CD4-positive, alpha-beta T cell treated with Interleukin-17A for 1 hour (primary cell): ENCODE data around the gene SYNGR2.
"Not testable (repeated sequence)": the region's sequence is repeated elsewhere in the genome, so short reads cannot be mapped to it uniquely, and the experiment has no call there.

ENCODE experiments used
- DNase-seq: peaks from one replicate; pipeline ENCODE4 v3.0.0-alpha.2; 2020

Gene SYNGR2

GRCh38 chr17:78144147-78144719, 24.1 kb upstream of the SYNGR2 start:
- no peak for DNase-seq

- no peak for DNase-seq
Measured at GRCh38 chr17:78144736-78145641, 23.4 kb upstream of the SYNGR2 start.

GRCh38 chr17:78146471-78146869, 21.9 kb upstream of the SYNGR2 start:
- DNase-seq = no peak

GRCh38 chr17:78146881-78147280, 21.5 kb upstream of the SYNGR2 start:
- DNase-seq = no peak

- no peak for DNase-seq
Measured at GRCh38 chr17:78147315-78147998, 20.9 kb upstream of the SYNGR2 start.

- no peak for DNase-seq
Measured at GRCh38 chr17:78148286-78149016, 19.9 kb upstream of the SYNGR2 start.

GRCh38 chr17:78151514-78152008, 16.8 kb upstream of the SYNGR2 start:
- no peak for DNase-seq

GRCh38 chr17:78154903-78155811, 13.2 kb upstream of the SYNGR2 start:
- DNase-seq = no peak

GRCh38 chr17:78159575-78160158, 8.7 kb upstream of the SYNGR2 start:
- no peak for DNase-seq

GRCh38 chr17:78163881-78164747, 4.3 kb upstream of the SYNGR2 start:
- no peak for DNase-seq

GRCh38 chr17:78164748-78165607, 3.4 kb upstream of the SYNGR2 start:
- DNase-seq = no peak

GRCh38 chr17:78166416-78166815, 2.0 kb upstream of the SYNGR2 start:
- DNase-seq = no peak

GRCh38 chr17:78168903-78169793, 767 bp downstream of the SYNGR2 start:
- DNase-seq = peak; percentile 79

GRCh38 chr17:78170692-78171590, 2.6 kb downstream of the SYNGR2 start:
- DNase-seq = no peak

- DNase-seq = not testable (repeated sequence)
Measured at GRCh38 chr17:78171591-78172248, 3.3 kb downstream of the SYNGR2 start.

GRCh38 chr17:78172249-78173051, 4.1 kb downstream of the SYNGR2 start:
- no peak for DNase-seq
